H1 (cell line): ENCODE data around the gene APLP2. TPM values are rescaled to one million over a fixed set of nuclear protein-coding genes. Genes with fewer than 3 reads are reported as not detected.

Experiments
- CTCF ChIA-PET: fragments of 300-600 bp; sonication (Branson Sonifier 250); formaldehyde crosslinking; loops from one replicate; lab custom pipeline; 2021; ENCODE audit not compliant: partially characterized antibody; lab: Charles Lee
- POLR2A ChIA-PET: fragments of 300-600 bp; sonication (Branson Sonifier 250); formaldehyde crosslinking; loops from one replicate; lab custom pipeline; 2021; ENCODE audit warnings: inconsistent platforms; ENCODE audit not compliant: partially characterized antibody; lab: Charles Lee
- DNase-seq, 2 experiments: peaks; one replicate each; pipeline versions ENCODE4 v3.0.0 to v3.0.0-alpha.2; 2010 to 2022; ENCODE audit warnings: low spot score in 2 of 2, low read depth in 1 of 2, mixed read lengths in 1 of 2
- FAIRE-seq: peaks from 2 replicates; lab custom pipeline; 2011; peaks lifted over from hg19 to GRCh38; lab: Jason Lieb, UNC
- H2AFZ ChIP-seq: 2 replicates; pipeline ENCODE4 v1.8.1; 2012; ENCODE audit warnings: low read length, inconsistent platforms
- H2AK5ac ChIP-seq: 2 replicates; pipeline ENCODE4 v1.6.1; 2013; ENCODE audit warnings: low read depth, low read length
- H2BK120ac ChIP-seq: replicated peaks from 2 replicates; pipeline ENCODE3; 2013; ENCODE audit warnings: low read depth, low read length, inconsistent platforms
- H2BK12ac ChIP-seq: 2 replicates; pipeline ENCODE4 v1.6.1; 2013; ENCODE audit warnings: low read depth, low read length
- H2BK15ac ChIP-seq: 2 replicates; pipeline ENCODE4 v1.6.1; 2013; ENCODE audit warnings: low read length
- H2BK20ac ChIP-seq: 2 replicates; pipeline ENCODE4 v1.6.1; 2013; ENCODE audit warnings: low read length
- H2BK5ac ChIP-seq: 2 replicates; pipeline ENCODE4 v1.6.1; 2013; ENCODE audit warnings: low read depth, low read length
- H3K14ac ChIP-seq: 2 replicates; pipeline ENCODE4 v1.6.1; 2013; ENCODE audit warnings: inconsistent platforms; ENCODE audit not compliant: insufficient read length
- H3K18ac ChIP-seq: 2 replicates; pipeline ENCODE4 v1.6.1; 2013; ENCODE audit warnings: low read length; ENCODE audit errors: extremely low read depth
- H3K23ac ChIP-seq: 2 replicates; pipeline ENCODE4 v1.6.1; 2013; ENCODE audit warnings: inconsistent platforms; ENCODE audit not compliant: insufficient read length
- H3K23me2 ChIP-seq: 2 replicates; pipeline ENCODE4 v1.6.1; 2013; ENCODE audit warnings: low read depth, low read length
- H3K27ac ChIP-seq: 2 replicates; pipeline ENCODE4 v1.6.1; 2011; ENCODE audit warnings: low read depth, low read length, inconsistent platforms
- H3K27me3 ChIP-seq, 4 experiments: replicated peaks in 1 of 4; 1 replicate in 1 of 4; 2 replicates in 3 of 4; pipeline versions ENCODE4 v1.6.1 to v1.8.1; 2011 to 2013; ENCODE audit warnings: low read length in 3 of 4, mild to moderate bottlenecking in 3 of 4, inconsistent platforms in 2 of 4, mixed read lengths in 2 of 4, moderate library complexity in 1 of 4; ENCODE audit not compliant: control insufficient read depth in 3 of 4, insufficient read depth in 3 of 4; ENCODE audit errors: extremely low read depth in 1 of 4
- H3K36me3 ChIP-seq, 4 experiments: 2 replicates each; pipeline versions ENCODE4 v1.6.1 to v1.8.1; 2011 to 2013; ENCODE audit warnings: mild to moderate bottlenecking in 4 of 4, low read length in 3 of 4, moderate library complexity in 2 of 4, control low read depth in 1 of 4, inconsistent platforms in 1 of 4; ENCODE audit not compliant: insufficient read depth in 4 of 4, control insufficient read depth in 2 of 4
- H3K4ac ChIP-seq: replicated peaks from 2 replicates; pipeline ENCODE3; 2013; ENCODE audit warnings: low read length, low read depth, mixed read lengths, inconsistent platforms; ENCODE audit not compliant: insufficient read length
- H3K4me1 ChIP-seq, 4 experiments: replicated peaks in 1 of 4; 1 replicate in 1 of 4; 2 replicates in 3 of 4; pipeline versions ENCODE4 v1.6.1 to v1.8.1; 2011 to 2013; ENCODE audit warnings: low read length in 3 of 4, inconsistent platforms in 2 of 4, mixed read lengths in 1 of 4; ENCODE audit not compliant: insufficient read depth in 4 of 4, control insufficient read depth in 3 of 4
- H3K4me2 ChIP-seq, 2 experiments: 2 replicates each; pipeline versions ENCODE4 v1.6.1 to v1.8.1; 2011 to 2013; ENCODE audit warnings: low read depth in 2 of 2, low read length in 2 of 2, control low read depth in 1 of 2, inconsistent platforms in 1 of 2, mild to moderate bottlenecking in 1 of 2; ENCODE audit not compliant: insufficient read depth in 1 of 2
- H3K4me3 ChIP-seq, 4 experiments: fragments of 200-600, 300-600 bp in 1 of 4; sonication (generic), shearing (Covaris generic), sonication (Bioruptor Twin) in 1 of 4; 2 replicates each; pipeline versions ENCODE4 v1.5.1 to v1.8.1; 2011 to 2016; ENCODE audit warnings: low read length in 4 of 4, low read depth in 3 of 4, control low read depth in 2 of 4, inconsistent platforms in 2 of 4, mild to moderate bottlenecking in 2 of 4, mixed read lengths in 1 of 4, moderate library complexity in 1 of 4; ENCODE audit not compliant: insufficient read depth in 2 of 4; ENCODE audit errors: extremely low read depth in 1 of 4
- H3K56ac ChIP-seq: replicated peaks from 2 replicates; pipeline ENCODE3; 2013; ENCODE audit warnings: low read depth, mild to moderate bottlenecking, mixed read lengths, low read length, inconsistent platforms; ENCODE audit not compliant: insufficient read length
- H3K79me1 ChIP-seq: 2 replicates; pipeline ENCODE4 v1.6.1; 2013; ENCODE audit warnings: low read depth, low read length, control low read depth
- H3K79me2 ChIP-seq, 2 experiments: 2 replicates each; pipeline versions ENCODE4 v1.6.1 to v1.8.1; 2012 to 2013; ENCODE audit warnings: low read length in 2 of 2, mild to moderate bottlenecking in 2 of 2, inconsistent platforms in 1 of 2; ENCODE audit not compliant: insufficient read depth in 2 of 2, control insufficient read depth in 1 of 2
- H3K9ac ChIP-seq, 4 experiments: replicated peaks in 1 of 4; 1 replicate in 1 of 4; 2 replicates in 3 of 4; pipeline versions ENCODE4 v1.6.1 to v1.8.1; 2011 to 2013; ENCODE audit warnings: low read depth in 3 of 4, low read length in 3 of 4, control low read depth in 2 of 4, mild to moderate bottlenecking in 2 of 4, moderate library complexity in 2 of 4, inconsistent platforms in 1 of 4; ENCODE audit errors: extremely low read depth in 1 of 4
- H3K9me3 ChIP-seq, 2 experiments: 2 replicates each; pipeline versions ENCODE4 v1.6.1 to v1.8.1; 2012 to 2013; ENCODE audit warnings: mild to moderate bottlenecking in 2 of 2, moderate library complexity in 2 of 2, control low read depth in 1 of 2, inconsistent platforms in 1 of 2, low read depth in 1 of 2, low read length in 1 of 2, mixed read lengths in 1 of 2; ENCODE audit not compliant: insufficient read depth in 2 of 2
- H4K20me1 ChIP-seq, 2 experiments: replicated peaks in 1 of 2; 2 replicates each; pipeline versions ENCODE3 to v1.8.1; 2011 to 2013; ENCODE audit warnings: inconsistent platforms in 2 of 2, low read length in 2 of 2, mild to moderate bottlenecking in 1 of 2; ENCODE audit not compliant: insufficient read depth in 2 of 2, control insufficient read depth in 1 of 2
- H4K5ac ChIP-seq: 2 replicates; pipeline ENCODE4 v1.6.1; 2013; ENCODE audit warnings: low read length, low read depth, mixed read lengths, inconsistent platforms; ENCODE audit not compliant: insufficient read length
- H4K8ac ChIP-seq: 2 replicates; pipeline ENCODE4 v1.8.0; 2013; ENCODE audit warnings: mild to moderate bottlenecking, moderate library complexity, low read length, inconsistent platforms; ENCODE audit not compliant: insufficient read depth; ENCODE audit errors: extremely low read depth
- H4K91ac ChIP-seq: replicated peaks from 2 replicates; pipeline ENCODE3; 2013; ENCODE audit warnings: low read length, mixed read lengths, inconsistent platforms; ENCODE audit not compliant: insufficient read length
- BACH1 ChIP-seq: IDR thresholded peaks from 2 replicates; pipeline ENCODE4 v1.6.1; 2012; ENCODE audit warnings: low read length, improper control_type of control experiment
- CEBPB ChIP-seq: IDR thresholded peaks from 2 replicates; pipeline ENCODE4 v1.6.1; 2012; ENCODE audit warnings: low read depth, low read length
- CHD1 ChIP-seq: IDR thresholded peaks from 2 replicates; pipeline ENCODE4 v1.6.1; 2012; ENCODE audit warnings: low read depth, low read length, improper control_type of control experiment
- EGR1 ChIP-seq: IDR thresholded peaks from 2 replicates; pipeline ENCODE4 v1.6.1; 2011; ENCODE audit warnings: low read depth, low read length, borderline replicate concordance
- GTF2F1 ChIP-seq: IDR thresholded peaks from 2 replicates; pipeline ENCODE4 v1.6.1; 2012; ENCODE audit warnings: low read depth, low read length, improper control_type of control experiment, borderline replicate concordance
- HDAC2 ChIP-seq, 2 experiments: fragments of 300-600 bp in 1 of 2; sonication (generic) in 1 of 2; IDR thresholded peaks; 2 replicates each; pipeline ENCODE4 v1.6.1; 2011 to 2012; ENCODE audit warnings: low read depth in 2 of 2, low read length in 2 of 2, mild to moderate bottlenecking in 2 of 2, moderate library complexity in 2 of 2, borderline replicate concordance in 1 of 2, inconsistent platforms in 1 of 2
- HDAC6 ChIP-seq: IDR thresholded peaks from one replicate; pipeline ENCODE4 v1.7.1; 2012; ENCODE audit warnings: low read depth, mild to moderate bottlenecking, inconsistent platforms, low read length, moderate library complexity
- JUND ChIP-seq: IDR thresholded peaks from 2 replicates; pipeline ENCODE4 v1.6.1; 2011; ENCODE audit warnings: mild to moderate bottlenecking, improper control_type of control experiment, low read length
- KDM5A ChIP-seq: fragments of 200-600 bp; IDR thresholded peaks from 2 replicates; pipeline ENCODE4 v1.7.1; 2012; ENCODE audit warnings: mild to moderate bottlenecking, low read length, inconsistent platforms, mixed read lengths
- NRF1 ChIP-seq: IDR thresholded peaks from 2 replicates; pipeline ENCODE4 v1.6.1; 2011; ENCODE audit warnings: mild to moderate bottlenecking, low read depth, low read length, improper control_type of control experiment
- POU5F1 ChIP-seq: IDR thresholded peaks from 2 replicates; pipeline ENCODE4 v1.6.1; 2011; ENCODE audit warnings: low read depth, mild to moderate bottlenecking, low read length, moderate library complexity
- RNF2 ChIP-seq: fragments of 200-900, 300-1000 bp; sonication (generic); IDR thresholded peaks from 2 replicates; pipeline ENCODE4 v1.7.1; 2016; ENCODE audit warnings: borderline replicate concordance, low read depth, mild to moderate bottlenecking, antibody characterized with exemption, low read length; ENCODE audit not compliant: poor library complexity, severe bottlenecking; ENCODE audit errors: missing control alignments
- SP4 ChIP-seq: IDR thresholded peaks from 2 replicates; pipeline ENCODE4 v1.6.1; 2012; ENCODE audit warnings: low read length, inconsistent platforms
- SRF ChIP-seq: IDR thresholded peaks from 2 replicates; pipeline ENCODE4 v1.6.1; 2011; ENCODE audit warnings: mild to moderate bottlenecking, low read depth, low read length, moderate library complexity
- SUZ12 ChIP-seq: fragments of 200-600 bp; sonication (generic); IDR thresholded peaks from 2 replicates; pipeline ENCODE4 v1.6.1; 2012; ENCODE audit warnings: mild to moderate bottlenecking, inconsistent platforms, low read length, moderate library complexity, mixed read lengths
- WGBS, 2 experiments: shearing (Covaris generic) in 1 of 2; methylation state at CpG; one replicate each; pipeline versions ENCODE4 v1.1.6 to v1.1.7; 2013 to 2015; ENCODE audit warnings: low lambda C conversion rate in 2 of 2, mixed read lengths in 2 of 2, inconsistent platforms in 1 of 2, low coverage in 1 of 2, missing lambda C conversion rate in 1 of 2; ENCODE audit not compliant: insufficient replicate concordance in 2 of 2, insufficient coverage in 1 of 2, insufficient read length in 1 of 2; ENCODE audit errors: extremely low coverage in 1 of 2, missing lambda C conversion rate in 1 of 2; 5-methylcytosine and 5-hydroxymethylcytosine counted together
- polyA plus RNA-seq, 7 experiments: library from polyadenylated mRNA; depleted of rRNA in 3 of 7; stranded (reverse) in 5 of 7; unstranded in 2 of 7; fragments of >200 nt in 5 of 7; fragments of 200-250 nt in 2 of 7; gene quantifications; 1 replicate in 5 of 7; 2 replicates in 1 of 7; 4 replicates in 1 of 7; pipeline versions ENCODE4 v1.2.1 to v1.2.3, GENCODE V29; 2011 to 2013; ENCODE audit warnings: missing spikeins in 2 of 7, mixed read lengths in 2 of 7
- total RNA-seq: library from RNA; stranded (reverse); fragmentation: NEBNext Ultra II Directional; extraction: Animal tissue kit (Norgen Biotek cat#: 25700); gene quantifications from 2 replicates; pipeline ENCODE4 v1.2.1, GENCODE V29; 2021

The APLP2 gene
- total and polyA plus RNA-seq, 2 of the 8 experiments (the other 6 are each of a cell fraction or from before 2014, with no cell fraction given): 222 to 315 TPM

DNA sequence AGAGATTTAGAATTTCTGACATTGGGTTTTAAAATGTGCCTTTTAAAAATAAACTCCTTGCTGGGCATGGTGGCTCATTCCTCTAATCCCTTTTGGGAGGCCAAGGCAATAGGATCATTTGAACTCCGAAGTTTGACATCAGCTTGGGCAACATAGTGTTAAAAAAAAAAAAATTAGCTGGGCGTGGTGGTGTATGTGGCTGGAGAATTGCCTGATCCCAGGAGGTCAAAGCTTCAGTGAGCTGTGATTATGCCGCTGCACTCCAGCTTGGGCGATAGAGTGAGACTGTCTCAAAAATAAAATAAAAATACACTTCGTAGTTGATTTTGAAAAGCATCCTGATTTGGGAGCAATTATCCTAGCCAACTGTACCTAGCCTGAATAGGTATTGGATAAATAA, 3.4 kb upstream of the APLP2 start:
- Histone ChIP-seq H2BK20ac (no peak overlapping the region), H2BK15ac (no peak overlapping the region), H2BK120ac (no peak overlapping the region), H2BK12ac (no peak overlapping the region), H3K14ac (no peak overlapping the region), H3K4me3 (no peak overlapping the region), H3K79me2 (peaks cover 3 to 8% of the 10 kb centered on the region in 2 experiments; a peak in 3 of 4 replicates), H3K56ac (no peak overlapping the region), H3K23me2 (peaks cover 12% of the 10 kb centered on the region), H4K5ac (no peak overlapping the region), H3K27me3 (peaks cover 3 to 20% (median 14%) of the 10 kb centered on the region in 4 experiments), H4K20me1 (peaks cover 2 to 5% of the 10 kb centered on the region in 2 experiments), H3K79me1 (no peaks in the 10 kb centered on the region), H3K9me3 (no peaks in the 10 kb centered on the region), H4K91ac (no peak overlapping the region), H3K9ac (no peak overlapping the region), H3K27ac (no peak overlapping the region), H3K4ac (no peak overlapping the region), H3K23ac (no peak overlapping the region), H3K18ac (no peak overlapping the region), H3K4me2 (no peak overlapping the region), H3K4me1 (peaks cover 2 to 7% (median 6%) of the 10 kb centered on the region in 4 experiments; a peak in 5 of 7 replicates), H2BK5ac (no peak overlapping the region), H3K36me3 (no peaks in the 10 kb centered on the region), H2AK5ac (no peak overlapping the region), H2AFZ (no peak overlapping the region), H4K8ac (no peak overlapping the region)
- CTCF ChIA-PET: interaction anchor here (0.6 to 1.2 kb wide), 3 partner anchors 20 to 131 kb away, joined by 3 to 4 read pairs (median 3); no protein-coding TSS in a partner anchor
- POLR2A ChIA-PET: no interaction called here
- DNase-seq (no peak), FAIRE-seq (no peak)
- WGBS, 2 experiments: 90% methylated on average over 5 of the region's 5 CpGs; no CpG with 5 or more reads in 1 of the 2 experiments
- no peak for TF ChIP-seq POU5F1
- TF ChIP-seq GTF2F1: no peak
- no peak for TF ChIP-seq BACH1
- TF ChIP-seq SRF: no peak
- no peak for TF ChIP-seq NRF1
- no peak for TF ChIP-seq KDM5A
- no peak for TF ChIP-seq SUZ12
- TF ChIP-seq HDAC2 (IDR thresholded peaks at IDR 0.05; ENCODE audit: borderline replicate concordance in 1 of 2, low read depth in 2 of 2, low read length in 2 of 2): no peak
- TF ChIP-seq SP4: no peak
- TF ChIP-seq CEBPB: no peak
- no peak for TF ChIP-seq EGR1
- no peak for TF ChIP-seq RNF2
- no peak for TF ChIP-seq CHD1
- no peak for TF ChIP-seq HDAC6
- TF ChIP-seq JUND: no peak
